Superior temporal gyrus (tissue), 1 donor: Measurements from ENCODE around the gene AUTS2.
"Not testable (repeated sequence)": the region's sequence is repeated elsewhere in the genome, so short reads cannot be mapped to it uniquely, and the experiment has no call there.

Source experiments
- DNase-seq: peaks from one replicate; pipeline ENCODE4 v3.0.0-alpha.2; 2016; ENCODE audit errors: extremely low spot score

The AUTS2 gene

DNA sequence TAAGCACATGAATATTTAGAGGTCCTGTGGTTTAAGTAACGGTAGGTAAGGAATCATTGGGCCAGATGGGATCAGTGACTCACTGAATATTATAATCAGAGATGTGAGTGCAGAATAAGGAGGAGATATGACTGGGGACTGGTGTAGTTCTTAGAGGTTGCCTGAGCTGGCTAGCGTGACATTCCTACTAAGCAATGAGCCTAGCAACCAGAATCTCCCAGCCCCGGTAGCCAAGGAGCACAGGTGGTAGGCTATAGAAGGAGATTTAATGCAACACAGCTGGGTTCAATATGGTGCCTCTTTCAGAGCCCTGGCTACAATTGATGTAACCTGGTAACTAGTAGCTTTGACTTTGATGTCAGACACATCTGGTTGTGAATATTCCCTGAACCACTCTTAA is 641.6 kb downstream of the AUTS2 start:
- no peak for DNase-seq

DNA sequence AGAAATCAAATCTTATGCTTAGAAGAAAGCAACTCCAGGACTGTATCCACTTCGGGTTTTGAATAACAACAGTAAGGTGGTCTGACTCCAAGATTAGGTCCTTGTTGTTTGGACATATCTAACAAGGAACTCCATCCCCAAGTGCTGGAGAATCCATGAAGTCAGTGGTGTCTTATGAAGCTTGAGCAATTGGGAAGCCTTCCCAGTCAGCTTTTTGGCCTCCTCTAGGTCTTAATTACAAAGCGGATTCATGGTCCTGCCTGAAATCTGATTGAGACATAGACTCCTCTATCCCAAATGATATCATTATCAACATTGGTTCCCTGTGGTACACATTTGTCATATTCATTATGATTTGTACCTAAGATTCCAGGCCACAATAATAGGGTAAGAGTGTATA is 642.6 kb downstream of the AUTS2 start:
- DNase-seq, result no peak

DNA sequence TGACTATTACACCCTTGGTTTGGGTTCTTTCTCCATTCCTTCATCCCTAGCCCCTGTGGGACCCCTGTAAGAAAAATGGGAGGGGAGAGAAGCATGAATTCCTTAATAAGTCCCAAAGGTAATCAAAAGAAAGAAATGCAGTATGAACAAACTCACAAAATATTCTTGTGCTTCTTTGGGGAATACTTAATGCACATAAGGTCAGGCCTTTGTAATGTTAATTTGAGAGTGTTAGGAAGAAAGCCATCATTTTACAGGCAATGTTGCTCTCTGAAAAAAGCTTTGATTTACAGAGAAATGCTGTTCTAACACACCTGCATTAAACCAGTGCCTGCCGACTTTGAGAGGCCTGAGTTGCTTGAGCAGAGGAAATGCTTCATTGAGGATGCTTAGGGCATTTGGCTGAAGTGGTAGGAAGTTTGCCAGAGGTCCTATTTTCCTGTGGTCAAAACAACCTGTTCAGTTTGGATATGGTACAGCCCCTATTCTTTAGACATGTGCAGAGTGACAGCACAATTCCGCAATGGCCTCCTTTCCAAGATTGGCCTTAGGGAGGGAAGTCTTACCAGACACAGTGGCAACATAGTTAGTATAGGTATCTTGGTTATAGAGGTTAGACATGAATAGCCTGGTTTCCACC is 643.4 kb downstream of the AUTS2 start:
- no peak for DNase-seq

DNA sequence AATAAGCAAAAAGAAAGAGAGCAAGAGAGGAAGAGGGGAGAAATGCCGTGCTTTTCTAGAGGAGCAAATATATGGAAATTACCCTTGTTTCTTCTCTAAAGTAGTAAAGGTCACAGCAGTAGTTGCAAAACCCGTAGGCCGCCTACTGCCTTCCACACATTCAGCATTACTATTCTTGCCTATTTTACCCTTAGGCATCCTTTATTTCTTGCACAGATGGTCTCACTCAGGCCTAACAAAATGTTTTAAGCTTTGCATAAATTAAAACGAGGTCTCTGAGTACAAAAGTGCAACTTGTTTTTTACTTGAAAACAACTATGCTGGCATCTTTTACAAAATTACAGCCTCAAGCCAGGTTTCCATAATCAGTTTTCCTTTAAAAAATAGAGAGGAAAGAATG is 644.6 kb downstream of the AUTS2 start:
- DNase-seq, result no peak

DNA sequence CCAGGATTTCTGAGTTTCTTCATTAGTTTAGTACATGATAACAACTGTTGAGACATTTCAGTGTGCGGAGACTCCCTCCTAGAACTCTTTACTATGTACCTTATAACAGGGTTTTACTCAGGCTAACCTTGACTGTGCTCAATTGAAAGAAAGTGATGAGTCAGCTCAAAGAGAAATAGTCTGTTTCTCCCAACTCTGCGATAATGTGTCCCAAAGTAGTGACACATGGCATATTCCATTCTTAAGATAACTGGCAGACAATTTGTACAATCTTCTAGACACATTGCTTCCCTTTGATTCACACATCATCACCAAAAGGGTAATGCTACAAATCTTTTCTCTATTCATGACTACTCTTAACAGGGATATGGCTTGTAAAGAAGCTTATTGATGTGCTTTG is 645.2 kb downstream of the AUTS2 start:
- DNase-seq, result no peak

DNA sequence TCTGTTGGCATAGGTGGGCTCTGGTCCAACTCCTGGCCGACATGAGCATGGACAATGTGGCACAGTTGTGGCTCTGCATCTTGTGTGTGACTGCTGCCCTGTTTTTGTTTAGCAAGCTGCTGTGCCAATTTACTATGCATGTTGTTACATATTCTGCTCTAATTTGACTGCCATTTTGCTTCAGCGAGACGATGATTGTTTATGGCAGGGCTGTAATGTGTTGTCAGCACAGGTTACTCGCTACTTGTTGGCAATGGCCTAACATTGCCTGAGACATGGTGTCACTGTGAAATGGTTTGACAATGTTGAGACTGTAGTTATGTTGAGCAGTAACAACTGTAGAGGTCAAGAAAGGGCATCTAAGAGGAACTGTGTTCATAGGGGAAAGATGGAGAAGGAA is 659.6 kb downstream of the AUTS2 start:
- no peak for DNase-seq

DNA sequence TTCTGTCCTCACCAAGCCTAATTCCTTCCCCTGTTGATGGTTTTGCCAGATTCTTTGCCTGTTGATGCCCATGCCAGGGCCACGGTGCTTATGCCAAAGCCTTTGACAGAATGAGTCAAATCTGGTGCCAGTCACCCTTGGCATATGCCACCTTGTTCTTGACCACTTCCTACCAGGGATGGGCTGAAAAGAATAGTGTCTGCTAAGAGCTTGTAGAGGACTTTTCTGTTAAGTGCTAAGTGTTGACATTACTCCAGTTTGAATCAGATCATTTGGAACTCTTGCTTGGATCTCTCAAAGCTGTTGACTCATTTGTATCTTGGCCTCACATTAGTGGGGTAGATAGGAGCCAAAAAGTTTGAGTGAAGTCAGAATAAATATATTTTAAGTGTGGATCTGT is 661.2 kb downstream of the AUTS2 start:
- DNase-seq, result no peak

DNA sequence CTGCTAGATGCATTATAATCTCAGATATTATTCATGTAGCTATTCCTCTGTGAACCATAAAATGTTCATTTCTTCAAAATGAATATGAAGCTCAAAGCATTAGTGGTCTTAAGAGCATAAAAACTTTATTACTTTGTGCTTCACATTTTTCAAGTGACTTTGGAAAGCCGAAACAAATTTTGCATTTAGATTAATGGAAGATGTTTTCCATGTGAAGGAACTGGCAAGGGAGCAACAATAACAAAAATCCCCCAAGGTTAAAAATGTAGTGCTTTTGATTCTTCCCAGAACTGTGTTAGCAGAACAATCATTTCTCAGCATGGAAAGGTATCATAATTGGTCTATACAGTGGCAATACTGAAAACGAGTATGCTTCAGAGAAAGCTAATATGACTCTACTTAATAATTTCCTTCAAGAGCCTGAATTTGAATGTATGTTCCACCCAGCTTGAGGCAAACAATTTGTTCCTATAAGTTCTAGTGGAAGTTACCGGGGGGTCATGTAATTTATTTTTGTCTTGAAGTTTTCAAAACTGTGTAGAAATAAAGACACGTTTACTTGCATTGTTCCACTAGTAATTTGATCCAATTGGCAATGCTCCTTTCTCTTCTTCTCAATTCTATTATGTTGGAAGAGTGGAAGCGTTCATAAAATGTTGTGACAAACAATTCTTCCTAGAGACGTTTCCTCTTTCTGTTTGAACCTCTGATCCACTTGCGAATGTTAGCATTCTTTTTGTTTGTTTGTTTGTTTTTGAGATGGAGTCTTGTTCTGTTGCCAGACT is 665.4 kb downstream of the AUTS2 start:
- DNase-seq, result no peak

DNA sequence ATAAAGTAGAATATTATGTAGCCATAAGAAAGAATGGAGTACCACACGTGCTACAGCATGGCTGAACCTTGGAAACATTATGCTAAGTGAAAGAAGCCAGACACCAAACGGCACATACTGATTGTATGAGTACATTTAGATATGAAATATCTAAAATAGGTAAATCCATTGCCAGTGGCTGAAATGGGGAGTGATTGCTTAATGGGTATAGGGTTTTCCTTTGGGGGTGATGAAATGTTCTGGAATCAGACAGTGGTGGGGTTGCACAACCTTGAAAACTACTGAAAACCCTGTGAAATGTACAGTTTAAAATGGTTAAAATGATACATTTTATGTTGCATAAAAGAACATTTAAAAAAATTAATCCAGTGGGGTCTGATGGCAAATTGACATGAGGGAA is 667.9 kb downstream of the AUTS2 start:
- no peak for DNase-seq

DNA sequence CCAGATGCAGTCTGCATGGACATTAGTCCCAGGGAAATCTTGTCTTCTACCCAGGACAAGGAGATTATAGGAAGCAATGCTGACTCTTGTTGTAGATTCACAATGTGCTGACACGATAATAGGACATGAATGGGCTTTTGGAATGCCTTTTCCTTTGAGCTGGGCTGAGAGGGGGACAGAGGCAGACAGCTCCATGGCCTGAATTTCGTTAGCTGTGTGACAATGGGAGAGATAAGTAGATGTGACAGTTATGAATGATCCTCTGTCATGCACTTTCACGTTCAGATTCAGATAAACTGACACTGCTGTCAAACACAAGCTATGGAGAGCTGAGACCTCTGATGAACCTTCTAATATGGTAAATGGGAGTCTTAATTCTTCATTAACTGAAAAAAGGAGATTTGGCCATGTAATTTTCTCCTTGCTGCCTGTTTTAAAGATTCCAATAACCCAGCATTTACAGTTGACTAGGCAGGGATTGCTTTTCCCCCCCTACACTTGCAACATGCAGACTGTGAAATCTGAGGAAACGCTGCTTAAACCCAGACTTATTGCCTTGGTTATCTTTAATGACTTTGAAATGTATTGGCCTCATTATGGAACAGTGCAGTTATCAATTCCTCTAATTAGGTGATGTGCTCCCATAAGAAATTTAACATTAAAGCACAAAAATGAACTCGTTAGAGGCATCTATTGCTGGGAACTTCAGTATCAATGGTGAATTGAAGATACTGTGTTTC is 669.3 kb downstream of the AUTS2 start:
- no peak for DNase-seq

DNA sequence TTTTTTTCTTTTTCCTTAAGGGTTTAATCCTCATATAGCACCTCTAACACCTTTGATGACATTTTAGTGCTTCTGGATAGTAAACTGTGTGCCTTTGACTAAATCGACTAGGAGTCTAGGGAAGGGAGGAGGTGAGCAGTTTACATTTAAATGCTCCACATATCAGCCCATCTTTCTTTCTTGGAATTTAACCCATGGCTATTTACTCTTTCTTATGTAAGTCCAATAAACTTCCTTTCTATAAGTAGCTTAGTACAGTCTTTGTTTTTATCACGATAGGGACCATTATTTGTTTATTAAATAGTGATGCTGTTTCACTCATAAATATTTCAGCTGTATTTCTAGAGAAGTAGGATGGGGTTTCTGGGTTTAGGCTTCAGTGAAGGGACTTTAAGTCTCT is 669.9 kb downstream of the AUTS2 start:
- no peak for DNase-seq

DNA sequence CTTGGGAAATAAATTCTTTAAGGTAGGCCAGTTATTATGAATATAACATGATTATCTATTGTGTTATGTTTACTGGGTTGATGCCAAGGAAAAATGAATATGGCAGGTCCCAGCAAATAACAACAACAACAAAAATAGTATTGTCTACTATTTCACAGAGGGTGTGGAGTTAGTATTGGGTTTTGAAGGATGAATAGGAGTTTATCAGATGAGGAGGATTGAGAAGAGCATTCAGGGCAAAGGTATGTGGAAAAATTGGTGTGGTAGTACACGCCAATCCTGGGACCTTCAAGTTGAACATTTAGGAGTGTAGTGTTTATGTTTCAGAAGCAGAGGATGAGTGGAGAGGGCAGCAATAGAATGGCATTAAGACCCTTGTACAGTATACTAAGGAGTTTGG is 671.9 kb downstream of the AUTS2 start:
- DNase-seq, result no peak

DNA sequence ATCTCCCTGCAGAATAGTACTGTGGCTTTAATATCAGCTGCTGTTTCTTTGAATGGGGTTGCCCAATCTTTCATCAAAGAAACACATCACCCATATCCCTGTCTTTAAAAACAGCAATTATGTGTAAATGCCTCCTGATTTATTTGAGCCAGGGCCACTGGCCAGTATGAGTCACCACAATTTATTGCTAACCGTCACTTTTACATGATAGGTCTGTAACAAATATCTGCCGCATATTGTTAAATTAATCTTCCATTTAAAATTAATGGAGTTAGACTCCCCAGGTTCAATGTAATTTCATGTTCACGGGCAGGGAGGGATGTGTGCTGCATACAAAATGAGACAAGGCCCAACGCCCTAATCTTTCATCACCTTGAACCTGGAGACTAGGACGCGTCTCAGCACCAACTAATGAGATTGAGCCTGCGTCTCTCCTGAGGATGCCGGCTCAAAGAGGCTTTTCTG is 673.4 kb downstream of the AUTS2 start:
- no peak for DNase-seq

DNA sequence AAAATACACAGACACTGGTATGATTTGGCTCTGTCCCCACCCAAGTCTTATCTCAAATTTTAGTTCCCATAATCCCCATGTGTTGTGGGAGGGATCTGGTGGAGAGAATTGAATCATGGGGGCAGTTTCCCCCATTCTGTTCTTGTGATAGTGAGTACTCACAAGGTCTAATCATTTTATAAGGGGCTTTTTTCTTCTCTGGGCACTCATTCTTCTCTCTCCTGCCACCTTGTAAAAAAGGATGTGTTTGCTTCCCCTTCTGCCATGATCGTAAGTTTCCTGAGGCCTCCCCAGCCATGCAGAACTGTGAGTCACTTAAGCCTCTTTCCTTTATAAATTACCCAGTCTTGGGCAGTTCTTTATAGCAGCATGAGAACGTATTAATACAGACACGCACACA is 677.3 kb downstream of the AUTS2 start:
- not testable (repeated sequence) for DNase-seq

DNA sequence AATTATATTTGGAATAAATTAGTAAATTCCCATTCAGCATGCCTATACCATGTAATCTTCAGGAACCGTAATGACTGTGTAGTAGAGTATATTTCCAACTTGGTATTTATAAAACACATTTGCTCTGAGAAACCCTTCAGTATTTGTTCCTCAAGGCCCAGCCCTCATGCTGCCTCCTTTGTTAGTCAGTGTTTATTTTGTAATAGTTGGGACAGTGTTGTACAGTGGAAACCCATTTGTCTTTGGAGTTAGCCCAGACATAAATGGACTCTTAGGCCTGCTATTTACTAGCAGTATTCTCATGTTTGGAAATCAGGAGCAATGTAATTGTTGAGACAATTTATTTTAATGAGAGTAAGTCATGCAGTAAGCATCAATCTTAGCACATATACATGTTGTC is 686.9 kb downstream of the AUTS2 start:
- DNase-seq, result no peak

DNA sequence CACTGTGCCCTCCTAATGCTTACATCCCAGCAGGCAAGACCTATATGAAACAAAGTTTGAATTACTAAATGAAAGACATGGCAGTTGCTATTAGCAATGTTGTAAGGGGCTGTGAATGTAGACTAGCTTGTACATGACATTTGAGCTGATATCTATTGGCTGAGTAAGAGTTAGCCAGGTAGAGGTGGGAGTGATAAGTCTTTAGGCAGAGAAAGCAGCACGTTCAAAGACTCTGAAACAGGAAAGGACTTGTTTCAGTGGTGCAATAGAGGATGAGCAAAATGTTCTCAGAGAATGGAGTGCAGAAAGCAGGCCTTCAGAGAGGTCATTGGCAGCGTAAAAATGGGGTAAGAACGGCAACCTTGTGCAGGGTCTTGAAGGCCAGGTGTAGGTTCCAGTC is 687.6 kb downstream of the AUTS2 start:
- DNase-seq, result no peak

DNA sequence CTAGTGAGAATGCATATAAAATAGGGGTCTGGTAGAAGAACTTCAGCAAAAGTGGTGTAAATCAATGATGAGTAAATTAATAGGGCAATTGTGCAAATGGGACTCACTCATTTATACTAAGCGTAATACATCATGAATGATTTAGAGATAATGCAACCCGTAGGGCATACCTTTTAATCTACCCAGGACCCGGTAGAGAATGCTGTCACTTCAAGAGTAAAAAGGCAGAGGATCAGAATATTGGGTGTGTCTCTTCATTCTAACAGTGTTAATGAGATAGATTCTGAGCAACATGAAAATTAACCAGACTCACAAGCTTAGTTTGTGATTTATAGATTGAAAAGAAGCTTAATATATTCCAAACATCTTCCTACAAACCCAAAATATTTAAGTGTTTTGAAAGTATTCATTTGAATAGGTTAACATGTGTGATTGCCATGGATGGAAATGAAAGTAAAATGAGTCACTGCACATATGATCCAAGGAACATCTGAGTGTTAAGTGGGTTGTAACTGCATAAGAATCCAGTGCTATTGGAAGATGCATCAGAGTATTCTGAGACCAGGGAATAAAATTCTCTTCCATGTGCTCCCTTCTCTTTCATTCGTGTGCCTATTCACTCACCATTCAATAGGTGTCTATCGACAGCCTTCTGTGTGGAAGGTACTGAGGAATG is 690.6 kb downstream of the AUTS2 start:
- peak; percentile 21 for DNase-seq

DNA sequence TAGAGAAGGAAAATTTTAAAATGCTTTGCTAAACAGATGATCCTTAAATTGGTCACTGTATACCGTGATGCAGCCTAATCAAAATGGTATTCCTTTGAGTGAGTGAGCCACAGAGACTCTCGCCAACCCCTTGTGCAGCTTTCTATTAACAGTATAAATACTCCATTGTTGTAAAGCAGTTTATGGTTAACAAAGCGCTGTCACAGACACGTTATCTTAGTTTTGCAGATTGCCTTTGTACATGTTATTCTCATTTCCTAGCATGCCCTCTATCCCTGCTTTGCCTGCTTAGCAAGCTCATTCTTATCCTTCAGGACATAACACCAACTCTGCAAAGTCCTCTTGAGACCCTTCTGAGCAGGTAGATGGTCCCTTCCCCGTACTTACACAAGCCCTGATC is 694.4 kb downstream of the AUTS2 start:
- no peak for DNase-seq

DNA sequence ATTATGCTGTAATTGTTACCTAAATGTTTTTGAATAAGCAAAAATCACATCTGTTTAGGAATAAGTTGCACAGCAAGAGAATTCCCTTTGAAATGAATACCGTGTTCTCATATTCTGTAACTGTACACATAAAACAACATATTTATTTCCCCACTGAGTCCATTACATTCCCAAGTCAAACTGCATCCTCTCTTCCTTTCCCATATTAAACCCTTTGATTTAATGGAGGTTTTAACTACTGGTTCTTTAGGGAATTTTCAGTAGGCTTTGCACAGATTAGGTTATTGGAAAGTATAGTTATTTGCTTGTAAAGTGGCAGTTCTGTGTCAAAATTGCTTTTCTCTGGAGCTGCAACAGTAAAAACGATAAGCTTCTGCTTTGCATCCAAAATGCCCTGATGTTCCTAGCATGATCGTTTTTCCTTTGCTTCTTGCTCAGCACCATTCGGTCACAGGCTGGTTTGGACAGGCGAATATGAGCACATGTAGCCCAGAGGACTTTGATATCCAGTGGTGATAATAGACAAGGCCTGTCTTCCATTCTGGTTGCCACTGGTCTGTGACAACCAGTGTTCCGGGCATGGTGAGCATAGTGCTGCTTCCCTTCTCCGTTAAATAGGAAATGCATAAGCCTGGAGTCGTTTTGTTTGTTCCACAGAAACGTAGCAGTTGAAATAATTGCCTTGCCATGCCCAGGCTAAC is 696.1 kb downstream of the AUTS2 start:
- no peak for DNase-seq

DNA sequence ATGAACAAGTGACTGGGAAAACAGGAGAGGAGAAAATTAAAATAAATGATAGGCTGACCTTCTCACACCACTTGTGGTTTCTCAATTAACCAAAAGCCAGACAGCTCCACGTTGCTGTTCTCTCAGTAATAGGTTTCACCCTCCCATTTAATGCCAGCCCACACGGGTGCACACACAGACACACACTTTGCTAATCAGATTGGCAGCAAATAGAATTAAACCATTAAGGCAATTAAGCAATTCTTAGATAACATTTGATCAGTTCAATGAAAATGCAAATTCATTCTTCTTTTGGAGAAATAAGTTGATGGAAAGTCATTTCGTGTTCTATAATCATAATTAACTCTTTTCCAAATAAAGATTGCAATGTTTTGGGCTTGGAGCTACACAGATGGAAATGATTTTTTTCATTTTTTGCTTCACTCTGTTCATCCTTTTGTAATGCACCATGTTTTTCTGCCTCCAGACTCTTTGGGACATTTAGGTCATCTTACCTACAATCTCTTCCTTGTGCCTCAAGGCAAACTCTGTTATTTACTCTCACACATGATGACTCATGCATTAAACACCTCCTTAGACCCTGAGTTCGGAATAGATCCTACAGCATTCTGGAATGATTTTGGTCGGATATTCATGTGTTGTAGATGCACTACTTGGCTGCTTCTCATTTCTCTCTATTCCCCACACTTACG is 700.7 kb downstream of the AUTS2 start:
- DNase-seq, result peak; percentile 35

DNA sequence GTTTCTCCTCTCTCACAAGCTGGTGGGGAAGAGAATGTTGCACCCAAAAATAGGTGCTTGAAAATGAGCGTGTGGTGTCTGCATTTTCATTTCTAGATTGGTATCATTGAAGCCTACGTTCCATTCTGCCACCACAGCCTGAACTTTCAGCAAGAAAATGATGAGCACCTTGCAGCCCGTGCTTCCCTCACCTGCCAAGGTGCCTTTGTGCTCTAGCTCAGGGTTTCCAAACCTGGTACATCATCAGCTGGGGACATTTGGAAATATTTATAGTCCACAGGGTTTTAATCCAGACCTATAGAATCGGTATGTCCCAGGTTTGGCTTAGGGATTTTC is 701.2 kb downstream of the AUTS2 start:
- DNase-seq, result no peak
